Left lung (tissue), 10 donors: ENCODE results near the gene LRRC74B. TPM values are rescaled to one million over a fixed set of nuclear protein-coding genes. Genes with fewer than 3 reads are reported as not detected.

Experiments used
- ATAC-seq: fragments of 200-7000 bp; cut with Tn5 transposase; one replicate; pipeline ENCODE4 v1.9.1; 2020; ENCODE audit warnings: moderate library complexity
- DNase-seq, 4 donors: peaks; one replicate each; pipeline ENCODE4 v3.0.0-alpha.2; 2013 to 2020
- H3K27ac ChIP-seq, 2 donors: fragments of 200-600 bp; sonication (generic) in 1 of 2; one replicate each; pipeline versions ENCODE4 v1.5.0 to v1.8.0; 2020 to 2021
- H3K27me3 ChIP-seq, 2 donors: fragments of 200-600 bp; sonication (generic) in 1 of 2; one replicate each; pipeline versions ENCODE4 v1.5.0 to v1.8.0; 2020 to 2021
- H3K36me3 ChIP-seq, 2 donors: fragments of 200-600 bp; sonication (generic) in 1 of 2; one replicate each; pipeline versions ENCODE4 v1.5.0 to v1.8.0; 2020 to 2021
- H3K4me1 ChIP-seq, 2 donors: fragments of 200-600 bp; one replicate each; pipeline ENCODE4 v1.8.0; 2021
- H3K4me3 ChIP-seq, 2 donors: fragments of 200-600 bp; sonication (generic) in 1 of 2; one replicate each; pipeline versions ENCODE4 v1.5.0 to v1.8.0; 2020 to 2021; ENCODE audit warnings: mild to moderate bottlenecking in 1 of 2
- H3K9me3 ChIP-seq, 2 donors: fragments of 200-600 bp; sonication (generic) in 1 of 2; one replicate each; pipeline versions ENCODE4 v1.5.0 to v1.8.0; 2020 to 2021
- CTCF ChIP-seq, 2 donors: fragments of 200-600 bp; sonication (generic) in 1 of 2; IDR thresholded peaks; one replicate each; pipeline versions ENCODE4 v1.5.0 to v1.8.0; 2021; ENCODE audit warnings: antibody characterized with exemption in 2 of 2
- intact Hi-C, 2 donors: fragments of 100-400 bp; cut with DNase I; formaldehyde crosslinking; loops; one replicate each; pipeline versions ENCODE4 v1.11.2 to v1.14.2; 2022
- polyA plus RNA-seq, 6 donors: library from polyadenylated mRNA; unstranded; fragments of 120-200 nt; gene quantifications; one replicate each; pipeline ENCODE4 v1.2.1, GENCODE V29; 2013; ENCODE audit not compliant: insufficient read length in 6 of 6
- total RNA-seq, 2 donors: library from RNA; stranded (reverse); fragmentation: NEBNext Ultra II Directional; extraction: Animal tissue kit (Norgen Biotek cat#: 25700); gene quantifications; one replicate each; pipeline ENCODE4 v1.2.1, GENCODE V29; 2021
- donor health status: DM: no; HTN: yes; CAD: no.
- donor health status: DM: no; HTN: no; CAD: no.

Gene LRRC74B
- total and polyA plus RNA-seq, 8 donors, result 0.31 to 2.2 (median 1.2) TPM; not detected in 1

DNA sequence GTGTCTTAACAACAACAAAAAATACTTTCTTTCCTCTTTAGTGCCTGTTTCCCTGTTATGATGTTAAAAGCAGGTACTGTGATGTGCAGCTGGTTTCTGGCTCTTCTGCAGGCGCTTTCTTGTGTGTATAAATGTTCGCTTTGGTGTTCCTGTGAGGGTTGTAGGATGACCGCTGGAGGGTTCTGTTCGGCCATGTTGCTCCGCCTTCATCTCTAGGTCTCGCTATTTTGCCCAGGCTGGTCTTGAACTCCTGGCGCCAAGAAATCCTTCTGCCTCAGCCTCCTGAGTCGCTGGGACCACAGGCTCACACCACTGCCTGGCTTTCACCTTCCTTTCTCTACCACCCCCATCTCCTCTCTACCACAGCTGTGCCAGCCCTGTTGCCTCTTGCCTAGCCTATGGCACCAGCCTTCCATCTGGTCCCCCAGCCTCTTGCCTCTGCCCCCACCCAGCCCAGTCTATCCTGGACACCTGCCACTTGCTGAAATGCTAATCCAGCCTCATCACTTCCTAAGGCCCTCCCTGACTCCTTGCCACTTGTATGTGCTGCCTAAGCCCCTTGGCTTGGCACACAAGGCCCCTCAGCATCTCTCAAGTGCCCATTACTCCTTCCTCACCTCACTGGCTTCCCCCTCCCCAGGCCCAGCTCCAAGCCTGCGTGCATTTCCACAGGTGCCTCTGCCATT is 5.5 kb downstream of the LRRC74B start:
- Histone ChIP-seq H3K27ac (no peak overlapping the region), H3K9me3 (no peaks in the 10 kb centered on the region), H3K27me3 (peaks cover 0 to 13% of the 10 kb centered on the region in 2 donors), H3K4me3 (no peak overlapping the region), H3K4me1 (no peaks in the 10 kb centered on the region), H3K36me3 (no peaks in the 10 kb centered on the region)
- no peak for ATAC-seq
- intact Hi-C loops, result no loop called here
- no peak for DNase-seq
- TF ChIP-seq CTCF (IDR thresholded peaks at IDR 0.05), result no peak

DNA sequence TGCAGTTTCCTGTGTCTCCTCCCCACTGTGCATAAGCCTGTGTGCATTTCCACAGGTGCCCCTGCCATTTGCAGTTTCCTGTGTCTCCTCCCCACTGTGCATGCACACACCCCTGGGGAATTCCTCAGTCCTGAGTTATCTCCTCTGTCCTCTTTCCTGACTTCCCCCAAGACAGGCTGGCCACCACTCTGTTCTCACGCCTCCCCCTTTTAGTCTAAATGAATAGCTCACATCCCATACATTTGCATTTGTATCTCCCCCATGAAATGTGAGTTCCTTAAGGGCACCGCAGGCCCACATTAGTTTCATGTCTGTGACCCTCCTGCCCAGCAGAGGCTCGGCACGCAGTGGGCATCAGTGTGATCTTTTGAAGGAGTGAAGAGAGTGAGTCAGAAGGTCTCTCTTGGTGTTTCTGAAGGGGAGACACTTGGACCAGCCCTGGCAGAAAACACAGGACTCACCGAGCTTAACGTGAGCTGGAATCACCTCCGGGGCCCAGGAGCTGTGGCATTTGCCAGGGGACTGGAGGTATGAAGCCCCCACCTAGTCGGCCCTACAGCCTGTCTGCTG is 6.2 kb downstream of the LRRC74B start:
- H3K9me3 ChIP-seq, result no peaks in the 10 kb centered on the region
- H3K4me1 ChIP-seq, result no peaks in the 10 kb centered on the region
- no peaks in the 10 kb centered on the region for H3K36me3 ChIP-seq
- H3K27me3 ChIP-seq, result peaks cover 0 to 14% of the 10 kb centered on the region in 2 donors
- ATAC-seq, result no peak
- intact Hi-C loops, result no loop called here
- no peak overlapping the region for H3K4me3 ChIP-seq
- no peak overlapping the region for H3K27ac ChIP-seq
- no peak for DNase-seq
- no peak for TF ChIP-seq CTCF (IDR thresholded peaks at IDR 0.05)

DNA sequence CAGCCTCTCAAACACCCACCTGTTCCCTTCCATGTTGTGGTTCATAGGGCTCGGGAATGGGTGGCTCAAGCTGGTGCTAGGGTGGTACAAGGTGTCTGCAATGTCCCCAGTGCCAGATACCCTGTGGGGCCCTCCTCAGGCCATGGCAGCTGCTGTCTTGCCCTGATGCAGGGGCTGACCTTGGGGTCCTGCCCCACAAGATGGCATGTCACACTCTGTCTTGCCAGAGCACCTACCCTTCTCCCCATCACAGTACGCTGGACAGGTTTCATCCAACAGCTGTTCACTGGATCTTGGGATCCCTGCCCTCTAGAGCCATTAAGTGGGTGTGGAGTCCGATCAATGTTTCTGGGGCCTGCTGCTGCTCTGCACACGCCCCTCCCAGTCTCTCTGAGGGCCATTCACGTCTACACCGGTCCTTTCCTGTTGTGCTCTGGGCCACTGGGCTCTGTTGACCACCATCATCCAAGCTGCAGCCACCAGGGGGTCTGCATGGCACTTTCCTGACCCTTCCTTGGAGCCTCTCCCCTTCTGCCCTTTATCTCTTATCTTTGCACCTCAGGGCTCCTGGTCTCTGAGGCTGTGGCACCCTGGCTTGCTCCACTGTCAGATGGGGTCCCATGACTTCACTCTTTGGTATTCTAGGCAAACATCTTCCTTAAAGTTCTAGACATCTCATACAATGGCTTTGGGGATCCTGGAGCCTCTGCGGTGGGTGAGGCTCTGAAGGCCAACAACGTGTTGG is 7.1 kb downstream of the LRRC74B start:
- Histone ChIP-seq H3K9me3 (no peaks in the 10 kb centered on the region), H3K27ac (no peak overlapping the region), H3K27me3 (peaks cover 0 to 18% of the 10 kb centered on the region in 2 donors), H3K36me3 (no peaks in the 10 kb centered on the region), H3K4me1 (no peaks in the 10 kb centered on the region), H3K4me3 (no peak overlapping the region)
- no peak for TF ChIP-seq CTCF (IDR thresholded peaks at IDR 0.05)
- intact Hi-C loops, result no loop called here
- no peak for DNase-seq
- ATAC-seq, result no peak

DNA sequence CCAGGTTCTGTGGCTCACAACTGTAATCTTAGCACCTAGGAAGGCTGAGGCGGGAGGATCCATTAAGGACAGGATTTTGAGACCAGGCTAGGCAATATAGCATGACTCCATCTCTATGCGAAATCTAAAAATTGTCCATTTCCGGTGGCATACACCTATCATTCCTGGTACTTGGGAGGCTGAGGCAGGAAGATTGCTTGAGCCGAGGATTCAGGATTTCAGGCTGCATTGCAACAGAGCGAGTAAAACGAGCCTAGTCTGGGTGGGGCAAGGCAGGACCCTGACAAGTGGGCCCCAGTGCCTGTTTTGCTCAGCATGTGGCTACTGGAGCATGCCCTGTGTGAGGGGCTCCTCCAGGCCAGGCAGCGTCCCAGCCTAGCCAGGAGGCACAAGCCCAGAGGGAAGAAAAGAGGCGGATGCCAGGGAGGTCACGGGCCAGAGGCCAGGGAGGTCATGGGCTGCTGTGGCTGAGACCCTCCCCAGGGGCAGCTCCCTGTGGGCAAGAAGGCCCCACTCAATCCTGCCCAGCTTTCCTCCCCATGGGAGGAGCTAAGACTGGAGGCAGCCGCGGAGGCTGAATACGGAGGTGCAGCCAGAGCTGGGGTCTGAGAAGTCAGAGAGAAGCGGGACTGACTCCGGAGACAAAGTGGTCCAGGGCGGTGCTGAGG is 8.4 kb downstream of the LRRC74B start:
- H3K27ac ChIP-seq, result no peak overlapping the region
- H3K4me1 ChIP-seq, result no peaks in the 10 kb centered on the region
- ATAC-seq (no peak), DNase-seq (no peak)
- TF ChIP-seq CTCF (IDR thresholded peaks at IDR 0.05), result no peak
- H3K4me3 ChIP-seq, result no peak overlapping the region
- no peaks in the 10 kb centered on the region for H3K9me3 ChIP-seq
- intact Hi-C loops, result no loop called here
- H3K36me3 ChIP-seq, result no peaks in the 10 kb centered on the region
- peaks cover 0 to 18% of the 10 kb centered on the region in 2 donors for H3K27me3 ChIP-seq
